DND-41 (cell line): ENCODE data around the gene GOSR2.

Experiments
- ATAC-seq: fragments of 200-7000 bp; cut with Tn5 transposase; 3 replicates; pipeline ENCODE4 v1.9.1; 2021; ENCODE audit warnings: low read depth; ENCODE audit not compliant: insufficient read depth
- DNase-seq: peaks from one replicate; pipeline ENCODE4 v3.0.0-alpha.2; 2020
- H2AFZ ChIP-seq: 2 replicates; pipeline ENCODE4 v1.6.0; 2012; ENCODE audit warnings: low read depth, low read length
- H3K27ac ChIP-seq: 2 replicates; pipeline ENCODE4 v1.5.1; 2012; ENCODE audit warnings: low read length, inconsistent platforms
- H3K27me3 ChIP-seq: fragments of 200-600 bp; sonication (generic); 2 replicates; pipeline ENCODE4 v1.6.0; 2012; ENCODE audit warnings: low read length, mild to moderate bottlenecking, inconsistent platforms; ENCODE audit not compliant: insufficient read depth, poor library complexity
- H3K36me3 ChIP-seq: 2 replicates; pipeline ENCODE4 v1.5.1; 2012; ENCODE audit warnings: low read length, inconsistent platforms; ENCODE audit not compliant: insufficient read depth
- H3K4me1 ChIP-seq: 2 replicates; pipeline ENCODE4 v1.5.1; 2012; ENCODE audit warnings: mild to moderate bottlenecking, low read length; ENCODE audit not compliant: insufficient read depth
- H3K4me2 ChIP-seq: 2 replicates; pipeline ENCODE4 v1.6.0; 2012; ENCODE audit warnings: mild to moderate bottlenecking, moderate library complexity, low read length, inconsistent platforms; ENCODE audit not compliant: insufficient read depth
- H3K4me3 ChIP-seq, 2 experiments: fragments of 200-600 bp in 1 of 2; shearing (Covaris generic) in 1 of 2; 2 replicates each; pipeline ENCODE4 v1.5.1; 2012 to 2016; ENCODE audit warnings: inconsistent platforms in 2 of 2, low read length in 2 of 2, mild to moderate bottlenecking in 2 of 2, low read depth in 1 of 2, moderate library complexity in 1 of 2
- H3K79me2 ChIP-seq: 2 replicates; pipeline ENCODE4 v1.6.0; 2012; ENCODE audit warnings: low read length, inconsistent platforms; ENCODE audit not compliant: insufficient read depth
- H3K9ac ChIP-seq: 2 replicates; pipeline ENCODE4 v1.6.0; 2012; ENCODE audit warnings: low read depth, mild to moderate bottlenecking, inconsistent platforms, low read length, moderate library complexity
- H3K9me3 ChIP-seq: 2 replicates; pipeline ENCODE4 v1.5.1; 2012; ENCODE audit warnings: low read length, moderate library complexity, mild to moderate bottlenecking, inconsistent platforms; ENCODE audit not compliant: insufficient read depth, severe bottlenecking
- H4K20me1 ChIP-seq: 2 replicates; pipeline ENCODE4 v1.6.0; 2012; ENCODE audit warnings: low read length; ENCODE audit not compliant: insufficient read depth
- CTCF ChIP-seq: IDR thresholded peaks from 2 replicates; pipeline ENCODE4 v1.5.1; 2012; ENCODE audit warnings: borderline replicate concordance, low read length, moderate library complexity, mild to moderate bottlenecking; ENCODE audit not compliant: poor library complexity, severe bottlenecking; ENCODE audit errors: extremely low read depth
- EZH2 ChIP-seq: IDR thresholded peaks from 3 replicates; pipeline ENCODE4 v1.6.1; 2012; ENCODE audit warnings: borderline replicate concordance, low read depth, mild to moderate bottlenecking, moderate library complexity, low read length, inconsistent platforms; ENCODE audit not compliant: severe bottlenecking

Gene GOSR2

GRCh38 chr17:46976626-46977270 lies 53.8 kb downstream of the GOSR2 start:
- no peak for TF ChIP-seq EZH2
- TF ChIP-seq CTCF: peak; percentile 12
- Histone ChIP-seq H3K9me3 (no peaks in the 10 kb centered on the region), H3K27me3 (peaks cover 14% of the 10 kb centered on the region), H2AFZ (no peak overlapping the region), H3K9ac (no peak overlapping the region), H3K4me3 (no peak overlapping the region), H3K36me3 (no peaks in the 10 kb centered on the region), H3K4me1 (peaks cover 12% of the 10 kb centered on the region), H3K79me2 (no peaks in the 10 kb centered on the region), H3K4me2 (no peak overlapping the region), H3K27ac (no peak overlapping the region), H4K20me1 (no peaks in the 10 kb centered on the region)
- ATAC-seq (no peak), DNase-seq (no peak)

- ATAC-seq: peak; percentile 49; the same call in 1 of the 3 replicates
- H4K20me1 ChIP-seq: no peaks in the 10 kb centered on the region
- H3K27me3 ChIP-seq: peaks cover 14% of the 10 kb centered on the region
- TF ChIP-seq CTCF (peak; percentile 21), EZH2 (no peak)
- H3K4me3 ChIP-seq: no peak overlapping the region
- no peak overlapping the region for H3K27ac ChIP-seq
- no peak overlapping the region for H3K9ac ChIP-seq
- H3K4me1 ChIP-seq: peaks cover 12% of the 10 kb centered on the region
- H3K9me3 ChIP-seq: no peaks in the 10 kb centered on the region
- DNase-seq: no peak
- H2AFZ ChIP-seq: no peak overlapping the region
- H3K36me3 ChIP-seq: no peaks in the 10 kb centered on the region
- no peaks in the 10 kb centered on the region for H3K79me2 ChIP-seq
- H3K4me2 ChIP-seq: no peak overlapping the region
Observed at GRCh38 chr17:46977348-46977747, 54.4 kb downstream of the GOSR2 start.

- Histone ChIP-seq H3K4me3 (no peak overlapping the region), H2AFZ (no peak overlapping the region), H3K4me2 (no peak overlapping the region), H3K27ac (no peak overlapping the region), H3K9me3 (no peaks in the 10 kb centered on the region), H3K4me1 (peaks cover 12% of the 10 kb centered on the region), H3K27me3 (peaks cover 14% of the 10 kb centered on the region), H3K79me2 (no peaks in the 10 kb centered on the region), H3K36me3 (no peaks in the 10 kb centered on the region), H3K9ac (no peak overlapping the region), H4K20me1 (no peaks in the 10 kb centered on the region)
- DNase-seq (no peak), ATAC-seq (no peak)
- TF ChIP-seq CTCF: no peak
- no peak for TF ChIP-seq EZH2
Observed at GRCh38 chr17:46977750-46978488, 55.0 kb downstream of the GOSR2 start.
